HG02884 (cell line): Measurements from ENCODE around the gene SLC9A3.
"Not testable (repeated sequence)": the region's sequence is repeated elsewhere in the genome, so short reads cannot be mapped to it uniquely, and the experiment has no call there.

Experiments
- ATAC-seq: cut with Tn5 transposase; IDR thresholded peaks from one replicate; pipeline ENCODE4 v1.9.1; 2021; ENCODE audit warnings: mild to moderate bottlenecking, moderate library complexity; ENCODE audit not compliant: unreplicated experiment

SLC9A3 gene

GRCh38 chr5:492314-492893 lies 31.8 kb downstream of the SLC9A3 start:
- ATAC-seq, result no peak

- ATAC-seq, result no peak
Observed at GRCh38 chr5:491856-492155, 32.4 kb downstream of the SLC9A3 start.

GRCh38 chr5:491119-491855 lies 33.0 kb downstream of the SLC9A3 start:
- ATAC-seq, result no peak

- no peak for ATAC-seq
Observed at GRCh38 chr5:490116-491106, 33.8 kb downstream of the SLC9A3 start.

DNA sequence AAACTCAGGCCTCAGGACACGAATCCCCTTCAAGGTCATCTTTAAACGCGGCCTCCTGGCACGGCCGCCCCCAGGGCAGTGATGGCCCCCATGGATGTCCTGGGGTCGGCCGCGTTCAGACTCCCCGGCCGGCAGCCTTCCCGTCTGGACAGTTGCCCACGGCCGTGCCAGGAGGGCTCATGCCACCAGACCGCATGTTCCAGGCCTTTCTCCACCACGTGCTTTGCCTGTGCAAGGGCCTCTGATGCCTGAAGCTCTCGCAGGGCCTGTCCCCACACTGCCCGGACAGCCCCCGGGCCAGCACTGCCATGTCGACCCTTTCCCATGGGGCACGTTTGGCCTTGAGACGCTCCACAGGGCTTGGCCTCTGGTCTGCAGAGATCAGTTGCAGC lies 34.6 kb downstream of the SLC9A3 start:
- ATAC-seq, result no peak

DNA sequence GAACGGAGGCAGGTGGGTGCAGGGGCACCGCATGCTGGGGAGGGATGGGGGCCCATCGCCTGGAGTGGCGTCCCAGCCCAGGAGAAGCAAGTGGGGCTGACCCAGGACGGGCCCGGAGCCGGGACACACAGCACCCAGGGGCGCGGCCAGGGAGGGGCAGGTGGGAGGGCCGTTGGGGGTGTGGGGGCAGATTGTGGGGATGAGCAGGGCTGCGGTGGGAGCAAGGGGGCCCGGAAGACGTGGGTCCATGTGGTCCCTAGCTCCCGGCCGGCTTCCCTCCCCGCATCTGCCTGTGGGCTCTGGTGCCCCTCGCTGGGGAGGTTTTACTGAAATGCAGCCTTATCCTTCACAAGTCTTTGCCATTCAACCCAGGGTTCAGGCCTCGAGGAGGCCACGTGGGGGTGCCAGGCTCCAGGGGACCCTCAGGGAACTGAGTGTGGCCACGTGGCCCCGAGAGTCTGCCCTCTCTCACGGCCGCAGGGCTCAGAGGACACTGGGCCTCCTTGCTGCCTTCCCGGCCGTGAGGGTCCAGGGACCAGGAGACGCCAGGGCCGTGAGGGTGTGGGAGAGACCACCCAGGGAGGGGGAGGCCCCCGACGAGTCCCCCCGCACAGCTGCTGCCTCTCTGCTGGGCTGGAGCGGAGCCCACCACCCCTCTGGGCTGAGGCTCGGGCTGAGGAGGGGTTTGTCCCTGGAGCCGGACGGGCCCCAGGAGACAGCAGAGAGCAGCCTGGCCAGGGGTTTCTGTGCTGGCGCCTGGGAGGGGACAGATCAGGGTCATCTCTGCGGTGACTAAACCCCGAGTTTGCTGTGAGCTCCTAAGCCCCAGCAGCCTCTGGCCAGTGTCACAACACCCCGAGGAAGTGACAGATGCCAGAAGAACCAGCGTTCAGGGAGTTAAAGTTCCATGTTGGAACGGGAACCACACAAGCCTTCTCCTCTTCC lies 35.2 kb downstream of the SLC9A3 start:
- no peak for ATAC-seq

GRCh38 chr5:488241-488640 lies 36.0 kb downstream of the SLC9A3 start:
- no peak for ATAC-seq

DNA sequence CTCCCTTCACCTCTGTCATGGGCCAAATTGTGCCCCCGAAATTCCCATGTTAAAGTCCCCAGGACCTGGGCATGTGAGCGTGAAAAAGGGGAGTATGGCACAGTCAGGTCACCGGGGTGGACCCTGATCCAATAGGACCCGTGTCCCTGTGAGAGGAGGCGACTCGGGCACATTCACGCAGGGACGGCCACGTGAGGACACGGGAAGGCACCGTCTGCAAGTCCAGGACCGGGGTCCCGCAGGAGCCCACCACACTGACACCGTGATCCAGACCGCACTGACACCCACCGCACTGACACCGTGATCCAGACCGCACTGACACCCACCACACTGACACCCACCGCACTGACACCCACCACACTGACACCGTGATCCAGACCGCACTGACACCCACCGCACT lies 37.7 kb downstream of the SLC9A3 start:
- not testable (repeated sequence) for ATAC-seq

DNA sequence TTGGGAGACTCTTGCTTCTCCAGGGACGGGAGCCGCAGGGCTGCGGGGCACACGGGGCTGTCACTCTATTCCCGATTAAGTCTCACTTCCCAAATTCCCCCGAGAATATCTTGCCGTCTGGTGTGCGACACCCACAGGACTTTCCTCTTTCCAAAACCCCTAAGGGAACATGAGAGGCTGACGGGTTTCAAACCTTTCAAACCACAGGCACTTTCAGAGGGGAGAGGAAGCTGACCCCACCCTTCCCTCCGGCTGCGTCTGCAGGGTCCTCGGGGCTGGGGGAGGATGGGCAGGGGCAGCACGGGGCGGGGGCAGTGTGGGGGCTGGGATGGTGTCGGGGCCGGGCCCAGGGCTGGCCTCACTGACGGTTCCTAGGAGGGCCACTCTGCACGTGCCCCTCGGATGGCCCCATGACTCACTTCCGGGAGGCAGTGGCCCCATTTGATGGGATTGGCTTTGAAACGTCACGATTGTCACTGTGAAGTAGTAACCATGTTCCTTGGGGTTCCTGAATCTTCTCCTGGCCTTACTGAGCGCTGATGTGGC lies 38.2 kb downstream of the SLC9A3 start:
- ATAC-seq, result no peak

DNA sequence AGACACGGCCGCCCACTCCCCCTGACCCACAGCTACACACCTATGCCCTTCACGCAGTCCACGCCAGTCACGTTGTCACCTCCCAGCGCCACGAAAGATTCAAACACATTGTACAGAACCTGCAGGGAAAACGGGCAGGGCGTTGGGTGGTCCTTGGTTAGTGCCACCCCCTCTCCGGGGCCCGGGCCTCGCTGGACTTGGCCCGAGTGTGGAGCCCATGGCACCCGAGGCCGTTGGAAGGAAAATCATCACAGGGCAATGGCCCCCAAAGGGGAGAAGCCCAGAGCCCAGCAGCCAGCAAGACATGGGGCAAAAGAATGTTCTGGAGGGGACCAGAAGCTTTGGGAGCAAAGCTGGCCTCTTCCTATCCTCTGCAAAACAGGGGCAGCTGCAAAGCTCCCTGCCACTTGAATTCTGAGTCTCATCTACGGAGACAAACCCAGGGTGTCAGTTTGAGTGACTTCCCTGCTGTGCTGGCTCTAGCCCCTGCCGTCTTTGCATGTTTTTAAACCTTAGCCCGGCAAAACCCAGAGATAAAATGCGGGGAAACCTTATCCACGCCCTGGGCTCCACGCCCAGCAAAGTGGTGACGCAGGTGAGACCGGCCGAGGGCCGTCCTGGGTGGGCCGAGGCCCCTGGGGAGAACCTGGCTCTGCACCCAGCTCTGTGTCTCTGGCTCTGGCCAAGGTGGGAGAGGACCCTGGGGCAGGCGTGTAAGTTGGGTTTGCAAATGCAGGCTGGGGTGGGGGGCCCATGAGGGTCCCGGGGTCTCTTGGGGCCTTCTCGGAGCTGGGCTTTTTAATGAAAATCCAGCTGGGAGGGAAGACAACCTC lies 38.9 kb downstream of the SLC9A3 start:
- ATAC-seq, result no peak

DNA sequence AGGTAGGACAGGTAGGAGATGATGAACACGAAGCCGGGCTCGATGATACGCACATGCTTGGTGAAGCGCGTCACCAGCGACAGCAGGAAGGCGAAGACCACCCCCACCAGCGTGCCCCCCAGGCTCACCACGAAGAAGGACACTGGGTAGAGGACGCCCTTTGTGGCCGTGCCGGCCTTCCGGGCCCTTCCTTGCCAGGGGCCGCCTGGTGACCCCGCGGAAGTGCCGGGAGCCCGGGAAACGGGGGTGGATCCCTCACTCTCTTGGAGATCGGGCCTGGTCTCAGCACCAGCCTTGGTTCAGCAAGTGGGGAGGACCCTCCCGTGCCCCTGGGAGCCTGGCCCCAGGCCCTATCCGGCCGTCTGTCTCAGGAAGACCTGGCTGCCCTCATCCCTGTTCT lies 39.7 kb downstream of the SLC9A3 start:
- ATAC-seq, result no peak

- no peak for ATAC-seq
Observed at GRCh38 chr5:483434-484140, 40.7 kb downstream of the SLC9A3 start.

- no peak for ATAC-seq
Observed at GRCh38 chr5:483011-483410, 41.2 kb downstream of the SLC9A3 start.

- ATAC-seq, result no peak
Observed at GRCh38 chr5:482506-482905, 41.7 kb downstream of the SLC9A3 start.

DNA sequence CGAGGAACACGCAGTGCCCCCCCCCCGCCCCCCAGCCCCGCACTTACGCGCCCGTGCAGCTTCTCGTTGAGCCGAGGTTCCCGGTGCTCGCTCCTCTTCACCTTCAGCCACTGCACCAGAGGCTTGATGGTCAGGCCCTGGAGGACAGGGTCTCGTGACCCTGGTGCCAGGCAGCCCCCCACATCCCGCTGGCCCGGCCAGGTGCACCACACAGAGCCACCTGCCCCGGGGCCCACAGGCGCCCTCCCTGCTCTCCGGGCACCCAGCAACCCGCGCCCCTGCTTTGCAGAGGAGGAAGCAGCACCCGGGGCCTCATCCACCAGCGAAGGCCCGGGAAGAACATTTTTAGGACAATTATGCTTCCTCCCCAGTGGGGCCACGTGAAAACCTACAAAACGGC lies 42.2 kb downstream of the SLC9A3 start:
- ATAC-seq, result no peak

DNA sequence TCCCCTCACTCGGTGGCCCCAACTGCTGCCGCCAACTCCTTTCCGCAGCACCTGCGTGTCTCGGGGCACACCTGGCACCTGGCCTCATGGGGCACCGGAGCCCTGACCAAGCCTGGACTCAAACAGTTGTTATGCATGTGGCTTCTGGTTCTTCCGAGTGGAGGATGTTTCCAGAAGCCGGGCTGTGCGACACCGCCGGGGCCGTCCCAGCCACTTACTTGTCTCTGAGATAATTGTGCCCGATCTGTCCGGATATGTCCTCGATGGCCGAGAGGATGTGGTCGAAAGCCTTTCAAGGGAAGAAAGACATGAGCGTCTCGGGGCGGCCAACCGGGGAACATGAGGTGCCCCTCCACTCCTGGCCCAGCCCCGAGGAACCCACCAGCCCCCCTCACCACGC lies 42.9 kb downstream of the SLC9A3 start:
- no peak for ATAC-seq

DNA sequence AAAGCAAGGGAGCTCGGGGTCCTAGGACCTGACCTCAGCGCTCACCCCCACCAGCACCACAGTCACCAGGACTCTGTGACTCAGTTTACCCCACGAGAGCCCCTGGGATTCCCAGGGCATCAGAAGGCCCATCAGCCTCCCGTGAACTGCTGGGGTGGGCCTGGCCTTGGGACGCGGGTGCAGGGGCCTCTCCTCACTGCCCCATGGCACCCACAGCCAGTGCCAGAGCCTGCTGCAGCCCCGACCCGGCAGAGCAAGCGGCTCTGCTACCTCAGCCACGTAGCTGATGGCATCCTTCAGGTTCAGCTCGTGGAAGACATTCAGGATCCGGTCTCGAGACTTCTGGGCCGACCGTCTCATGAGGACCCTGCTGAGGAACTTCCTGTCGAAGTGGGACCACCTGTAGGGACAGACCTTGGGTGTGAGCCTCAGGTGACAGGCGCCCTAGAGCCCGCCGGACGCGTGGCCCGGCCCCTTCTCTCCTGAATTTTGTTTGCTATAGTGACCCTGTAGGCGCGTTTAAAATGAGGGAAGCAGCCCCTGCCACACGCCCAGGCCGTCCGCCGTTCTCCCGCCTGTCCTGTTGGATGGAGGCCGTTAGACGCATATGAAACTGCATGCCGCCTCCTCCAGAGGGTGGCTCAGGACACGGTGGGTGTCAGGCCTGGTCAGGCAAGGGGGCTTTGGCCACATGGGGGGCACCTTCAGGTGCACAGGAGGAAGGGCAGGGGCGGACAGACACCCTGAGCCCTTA lies 44.5 kb downstream of the SLC9A3 start:
- no peak for ATAC-seq

DNA sequence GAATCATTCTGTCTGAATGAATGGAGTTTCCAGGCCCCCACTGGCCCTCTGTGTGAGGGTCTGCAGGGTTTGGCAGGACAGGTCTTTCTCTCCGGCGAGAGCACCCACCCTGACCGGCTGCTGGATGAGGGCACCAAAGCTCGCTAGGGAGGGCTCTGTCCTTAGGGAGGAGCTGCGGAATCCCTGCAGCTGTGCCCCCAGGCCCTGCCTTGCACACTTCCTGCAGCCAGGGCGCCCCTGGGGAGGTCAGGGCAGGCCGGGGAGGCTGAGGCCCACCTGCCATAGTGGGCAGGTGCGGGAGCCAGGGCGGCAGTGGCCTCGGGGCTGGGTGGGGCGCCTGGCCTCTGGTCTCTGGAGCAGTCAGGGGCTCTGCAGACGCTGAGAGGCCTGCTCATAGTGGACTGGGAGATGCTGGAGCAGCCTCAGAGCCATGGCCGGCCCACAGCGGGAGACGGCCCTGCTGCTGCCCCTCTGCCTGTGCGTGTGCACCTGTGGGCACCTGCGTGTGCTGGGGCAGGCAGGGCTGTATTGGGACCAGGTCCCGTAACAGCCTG lies 45.2 kb downstream of the SLC9A3 start:
- no peak for ATAC-seq
